HG03097 (cell line): ENCODE measurements around the gene PRR36.
A peak's percentile ranks its signal among the peaks of the same experiment; 100 is the strongest.

Experiments used
- ATAC-seq: cut with Tn5 transposase; IDR thresholded peaks from one replicate; pipeline ENCODE4 v1.9.1; 2021; ENCODE audit not compliant: unreplicated experiment, low FRiP score

Gene PRR36

DNA sequence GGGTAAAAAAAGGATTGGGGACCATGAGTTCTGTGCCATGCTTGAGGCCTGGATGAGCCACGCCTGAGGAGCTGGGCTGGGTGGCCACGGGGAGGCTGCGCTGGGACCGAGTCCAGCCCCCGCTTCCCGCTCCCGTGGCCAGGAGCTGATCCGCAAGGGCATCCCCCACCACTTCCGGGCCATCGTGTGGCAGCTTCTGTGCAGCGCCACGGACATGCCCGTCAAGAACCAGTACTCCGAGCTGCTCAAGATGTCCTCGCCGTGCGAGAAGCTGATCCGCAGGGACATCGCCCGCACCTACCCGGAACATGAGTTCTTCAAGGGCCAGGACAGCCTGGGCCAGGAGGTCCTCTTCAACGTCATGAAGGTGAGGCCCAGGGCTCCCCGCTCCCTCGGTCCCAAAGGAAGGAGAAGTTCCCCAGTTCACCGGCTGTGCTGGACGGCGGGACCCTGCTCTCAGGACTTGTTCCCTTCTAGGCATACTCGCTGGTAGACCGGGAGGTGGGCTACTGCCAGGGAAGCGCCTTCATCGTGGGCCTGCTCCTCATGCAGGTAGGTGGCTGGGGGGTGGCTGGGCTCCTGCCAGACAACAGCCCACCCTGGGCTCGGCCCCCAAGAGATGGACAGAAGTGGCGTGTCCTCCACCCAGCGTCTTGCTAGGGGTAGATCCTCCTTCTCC is 25.3 kb downstream of the PRR36 start:
- no peak for ATAC-seq

DNA sequence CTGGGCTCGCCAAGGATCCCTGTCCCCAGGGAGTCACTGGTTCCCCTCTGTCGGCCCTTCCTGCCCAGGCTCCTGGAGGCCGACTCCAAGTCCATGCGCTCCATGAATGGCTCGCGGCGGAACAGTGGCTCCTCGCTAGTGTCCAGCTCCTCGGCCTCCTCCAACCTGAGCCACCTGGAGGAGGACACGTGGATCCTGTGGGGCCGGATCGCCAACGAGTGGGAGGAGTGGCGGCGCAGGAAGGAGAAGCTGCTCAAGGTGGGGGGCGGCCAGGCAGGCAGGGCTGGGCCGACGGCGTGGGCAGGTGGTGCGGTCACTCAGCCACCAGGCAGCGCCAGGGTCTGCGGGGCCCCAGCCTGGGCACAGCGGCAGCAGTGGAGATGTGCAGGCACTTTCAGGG is 26.5 kb downstream of the PRR36 start:
- ATAC-seq, result no peak

DNA sequence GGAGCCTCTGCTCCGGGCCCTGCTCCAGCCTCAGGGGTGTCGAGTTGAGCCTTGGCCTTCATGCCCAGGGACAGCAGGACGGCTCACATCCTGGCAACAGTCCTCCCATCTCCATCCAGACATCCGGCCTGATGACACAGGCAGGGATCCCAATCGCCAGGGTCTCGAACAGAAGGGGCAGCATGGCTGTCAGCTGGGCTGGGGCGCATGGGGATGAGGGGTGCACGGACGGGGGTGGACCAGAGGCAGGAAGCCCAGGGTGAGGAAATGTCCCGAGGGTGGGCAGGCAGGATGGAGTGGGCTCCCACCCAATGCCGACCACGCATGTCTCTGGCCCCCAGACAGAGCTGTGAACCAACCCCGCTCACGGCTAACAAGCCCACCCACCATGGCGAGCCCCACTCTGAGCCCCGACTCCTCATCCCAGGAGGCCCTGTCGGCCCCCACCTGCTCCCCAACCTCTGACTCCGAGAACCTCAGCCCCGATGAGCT is 28.0 kb downstream of the PRR36 start:
- no peak for ATAC-seq

DNA sequence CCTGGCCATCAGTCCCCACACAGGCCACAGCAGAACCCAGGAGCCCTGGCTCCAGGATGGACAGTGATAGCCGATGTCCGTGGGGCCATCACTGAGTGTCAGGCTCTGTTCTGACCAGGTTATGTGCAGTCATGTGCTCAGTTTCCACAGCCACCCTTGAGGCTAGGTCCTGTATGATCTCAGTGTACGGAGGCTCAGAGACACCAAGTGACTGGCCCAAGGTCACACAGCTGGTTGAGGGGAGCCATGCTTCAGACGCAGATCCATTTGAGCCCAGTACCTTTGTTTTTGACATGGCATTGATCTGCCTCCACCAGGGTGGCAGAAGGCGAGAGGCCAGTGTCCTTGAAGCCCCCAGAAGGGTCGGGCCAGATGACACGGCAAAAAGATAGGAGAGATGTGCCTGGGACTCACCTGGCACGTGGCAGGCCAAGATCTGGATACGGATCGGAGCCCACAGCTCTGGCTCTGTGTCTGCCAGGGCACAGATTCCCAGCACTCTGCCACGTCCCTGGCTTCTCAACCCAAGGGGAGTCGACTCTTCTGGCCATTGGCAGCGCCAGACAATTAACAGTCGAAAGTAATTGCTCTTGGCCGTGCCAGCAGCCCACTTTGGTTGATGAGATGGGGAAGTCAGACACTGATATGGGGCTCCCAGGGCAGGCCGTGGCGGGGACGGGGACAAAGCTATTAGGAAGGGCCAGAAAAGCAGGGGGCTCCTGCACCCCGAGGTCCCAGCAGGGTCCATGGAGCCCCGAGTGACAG is 28.6 kb downstream of the PRR36 start:
- no peak for ATAC-seq

DNA sequence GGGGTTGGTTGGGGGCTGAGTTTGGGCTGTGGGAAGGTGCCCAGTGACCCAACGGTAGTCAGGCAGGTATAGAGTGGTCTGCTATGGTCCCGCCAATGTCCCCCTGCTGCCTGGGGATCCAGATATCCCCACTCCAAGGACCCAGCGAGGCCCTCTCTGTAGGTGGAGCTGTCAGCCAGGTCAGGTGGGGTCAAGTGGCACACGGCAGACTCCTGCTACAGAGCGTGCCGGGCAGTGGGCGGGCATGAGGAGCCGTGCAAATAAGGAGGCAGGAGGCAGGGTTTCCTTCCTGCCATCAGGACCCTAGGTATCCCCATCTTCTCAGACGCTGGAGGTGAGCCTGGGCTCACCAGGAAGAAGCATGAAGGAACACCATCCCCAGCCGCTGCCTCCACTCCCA is 29.2 kb downstream of the PRR36 start:
- ATAC-seq, result no peak

DNA sequence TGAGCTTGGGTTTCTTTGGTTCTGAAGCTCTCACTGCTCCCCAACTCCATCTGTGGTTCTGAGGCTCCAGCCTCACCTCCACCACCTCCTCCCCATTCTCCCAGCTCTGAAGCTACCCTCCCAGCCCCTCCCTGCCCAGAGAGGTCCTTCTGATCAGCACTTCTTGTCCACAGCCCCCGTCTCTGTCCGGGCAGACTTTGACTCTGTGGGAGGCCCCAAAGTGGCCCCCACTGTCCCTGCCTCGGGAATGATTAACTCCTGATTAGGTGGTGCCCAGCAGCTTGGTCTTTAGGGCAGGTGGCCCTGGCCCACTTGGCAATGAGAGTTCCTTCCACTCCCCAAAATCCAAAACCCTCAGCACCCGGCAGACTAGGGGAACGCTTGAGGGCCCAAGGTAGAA is 29.8 kb downstream of the PRR36 start:
- no peak for ATAC-seq

DNA sequence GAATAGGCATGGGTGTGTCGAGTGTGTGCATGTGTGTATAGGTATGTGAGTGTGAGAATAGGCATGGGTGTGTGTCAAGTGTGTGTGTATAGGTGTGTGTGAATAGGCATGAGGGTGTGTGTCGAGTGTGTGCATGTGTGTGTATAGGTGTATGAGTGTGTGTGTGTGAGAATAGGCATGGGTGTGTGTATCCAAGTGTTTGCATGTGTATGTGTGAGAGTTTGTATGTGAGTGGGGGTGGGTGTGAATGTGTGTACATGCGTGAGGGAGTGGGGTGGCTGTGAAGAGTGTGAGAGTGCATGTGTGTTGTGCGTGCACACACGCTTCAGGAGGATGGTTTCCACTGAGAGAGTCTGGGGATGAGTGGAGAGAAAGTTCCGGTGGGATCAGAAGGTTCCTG is 30.7 kb downstream of the PRR36 start:
- no peak for ATAC-seq

DNA sequence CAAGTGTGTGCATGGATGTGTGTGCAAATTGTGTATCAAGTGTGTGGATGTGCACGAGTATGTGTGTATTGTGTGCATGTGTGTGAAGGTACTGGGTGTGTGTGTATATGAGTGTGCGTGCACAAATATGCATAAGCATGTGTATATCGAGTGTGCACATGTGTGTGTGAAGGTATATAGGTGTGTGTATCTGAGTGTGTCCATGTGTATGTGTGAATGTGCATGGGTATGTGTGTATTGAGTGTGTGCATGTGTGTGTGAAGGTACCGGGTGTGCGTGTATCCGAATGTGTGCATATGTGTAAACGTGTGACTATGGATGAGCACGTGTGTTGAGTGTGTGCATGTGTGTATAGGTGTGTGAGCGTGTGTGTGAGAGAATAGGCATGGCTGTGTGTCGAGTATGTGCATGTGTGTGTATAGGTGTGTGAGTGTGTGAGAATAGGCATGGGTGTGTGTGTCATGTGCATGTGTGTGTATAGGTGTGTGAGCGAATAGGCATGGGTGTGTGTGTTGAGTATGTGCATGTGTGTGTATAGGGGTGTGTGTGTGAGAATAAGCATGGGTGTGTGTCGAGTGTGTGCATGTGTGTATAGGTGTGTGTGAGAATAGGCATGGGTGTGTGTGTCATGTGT is 31.4 kb downstream of the PRR36 start:
- no peak for ATAC-seq

DNA sequence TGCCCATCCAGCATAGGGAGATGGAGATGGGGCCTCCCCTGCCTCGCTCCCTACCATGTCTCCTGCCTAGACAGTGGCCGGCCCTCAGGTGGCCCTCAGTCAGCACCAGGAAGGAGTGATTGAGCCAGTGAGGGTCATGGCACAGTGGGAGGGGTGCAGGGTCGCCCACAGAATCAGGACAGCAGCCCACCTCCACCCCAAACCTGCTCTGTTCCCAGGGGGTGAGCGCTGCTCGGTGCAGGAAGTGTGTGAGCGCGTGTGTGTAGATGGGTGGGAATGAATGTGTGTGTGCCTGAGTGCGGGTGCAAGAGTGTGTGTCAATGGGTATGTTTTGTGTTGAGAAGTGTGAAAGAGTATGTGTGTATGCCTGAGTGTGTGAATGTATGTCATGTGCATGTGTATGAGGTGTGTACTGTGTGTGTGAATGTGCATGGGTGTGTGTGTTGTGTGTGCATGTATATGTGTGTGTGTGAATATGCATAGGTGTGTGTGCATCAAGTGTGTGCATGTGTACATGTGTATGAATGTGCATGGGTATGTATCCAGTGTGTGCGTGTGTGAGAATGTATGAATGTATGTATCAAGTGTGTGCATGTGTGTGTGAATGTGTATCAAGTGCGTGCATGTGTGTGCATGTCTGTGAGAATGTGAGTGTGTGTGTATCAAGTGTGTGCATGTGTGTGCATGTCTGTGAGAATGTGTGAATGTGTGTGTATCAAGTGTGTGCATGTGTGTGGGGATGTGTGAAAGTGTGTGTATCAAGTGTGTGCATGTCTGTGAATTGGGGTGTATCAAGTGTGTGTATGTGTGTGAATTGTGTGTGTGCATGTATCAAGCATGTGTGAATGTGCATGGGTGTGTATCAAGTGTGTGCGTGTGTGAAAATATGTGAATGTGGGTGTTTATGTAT is 32.2 kb downstream of the PRR36 start:
- no peak for ATAC-seq

DNA sequence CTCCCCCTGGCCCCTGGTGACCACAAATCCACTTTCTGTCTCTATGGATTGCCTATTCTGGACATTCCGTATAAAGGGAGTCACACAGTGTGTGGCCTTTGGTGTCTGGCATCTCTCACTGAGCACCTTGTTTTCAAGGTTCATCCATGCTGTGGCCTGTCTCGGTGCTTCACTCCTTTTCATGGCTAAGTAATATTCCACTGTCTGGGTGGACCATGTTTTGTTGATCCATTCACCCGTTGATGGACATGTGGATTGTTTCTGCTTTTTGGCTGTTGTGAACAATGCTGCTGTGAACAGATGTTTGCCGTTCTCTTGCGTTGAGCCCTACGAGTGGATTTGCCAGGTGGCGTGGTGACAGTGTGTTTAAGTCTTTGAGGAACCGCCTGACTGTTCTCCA is 33.6 kb downstream of the PRR36 start:
- no peak for ATAC-seq

DNA sequence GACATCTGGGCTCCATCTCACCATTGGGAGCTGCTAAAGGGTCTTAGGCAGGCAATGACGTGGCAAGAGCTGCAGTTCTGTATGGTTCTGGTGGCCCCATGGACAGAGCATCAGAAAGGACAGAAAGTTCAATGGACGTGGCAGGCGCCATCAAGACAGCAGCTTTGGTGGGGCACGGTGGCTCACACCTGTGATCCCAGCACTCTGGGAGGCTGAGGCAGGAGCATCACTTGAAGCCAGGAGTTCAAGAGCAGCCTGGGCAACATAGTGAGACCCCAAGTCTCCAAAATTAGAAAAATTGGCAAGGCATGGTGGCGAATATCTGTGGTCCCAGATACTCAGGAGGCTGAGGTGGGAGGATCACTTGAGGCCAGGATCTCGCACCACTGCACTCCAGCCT is 34.7 kb downstream of the PRR36 start:
- ATAC-seq, result no peak

DNA sequence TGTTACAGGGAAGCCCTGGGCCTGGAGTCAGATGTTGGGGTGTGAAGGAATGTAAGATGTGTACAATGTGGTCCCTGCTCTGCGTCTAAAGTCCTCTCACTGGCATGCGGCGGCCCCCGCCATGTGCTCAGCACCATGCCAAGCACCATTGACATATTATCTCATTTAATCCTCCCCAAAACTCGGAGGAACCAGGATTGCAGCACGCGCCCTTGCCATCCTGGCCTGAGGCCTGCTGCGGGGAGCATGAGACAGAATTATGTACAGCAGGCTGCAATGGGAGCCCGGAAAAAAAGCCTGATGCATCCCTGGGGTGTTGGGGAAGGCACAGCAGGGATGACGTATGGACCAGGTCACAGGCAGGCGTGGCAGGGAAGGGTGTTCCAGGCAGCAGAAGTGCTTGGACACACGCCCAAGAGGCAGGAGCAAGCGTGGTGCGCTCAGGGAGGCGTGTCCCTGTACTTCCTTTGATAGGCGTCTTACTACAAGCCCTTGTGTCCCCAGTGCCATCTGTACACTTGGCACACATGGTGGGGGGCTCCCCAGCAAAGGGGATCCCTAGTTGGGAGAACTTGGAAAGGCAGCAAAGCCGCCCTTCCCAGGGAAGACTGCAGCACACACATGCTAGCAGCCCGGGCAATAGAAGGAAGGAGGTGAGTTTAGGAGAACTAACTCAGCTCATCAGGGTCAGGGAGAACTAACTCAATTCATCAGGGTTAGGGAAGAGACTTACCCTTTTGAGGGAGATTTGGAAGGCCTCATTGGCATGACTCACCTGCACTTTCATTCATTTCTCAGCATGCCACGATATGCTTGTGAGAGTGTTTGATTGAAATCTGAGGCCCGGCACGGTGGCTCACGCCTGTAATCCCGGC is 40.7 kb downstream of the PRR36 start:
- no peak for ATAC-seq

DNA sequence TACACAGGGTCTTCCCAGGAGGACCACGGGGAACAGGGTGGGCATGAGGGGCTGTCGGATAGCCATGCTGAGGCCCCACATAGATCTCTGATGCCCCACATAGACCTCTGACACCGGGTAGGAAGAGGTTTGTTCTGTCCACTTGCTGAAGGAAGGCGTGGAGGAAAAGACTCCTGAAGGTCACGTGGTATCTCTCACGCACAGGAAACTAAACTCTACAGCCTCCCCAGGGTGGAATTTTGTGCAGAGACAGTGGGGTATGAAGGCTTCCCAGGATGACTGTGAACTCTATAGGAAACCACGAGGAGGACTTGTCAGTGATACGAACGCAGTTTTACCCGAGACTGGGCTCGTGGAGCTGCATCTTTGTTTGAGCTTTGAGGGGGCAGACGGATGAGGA is 41.4 kb downstream of the PRR36 start:
- no peak for ATAC-seq

DNA sequence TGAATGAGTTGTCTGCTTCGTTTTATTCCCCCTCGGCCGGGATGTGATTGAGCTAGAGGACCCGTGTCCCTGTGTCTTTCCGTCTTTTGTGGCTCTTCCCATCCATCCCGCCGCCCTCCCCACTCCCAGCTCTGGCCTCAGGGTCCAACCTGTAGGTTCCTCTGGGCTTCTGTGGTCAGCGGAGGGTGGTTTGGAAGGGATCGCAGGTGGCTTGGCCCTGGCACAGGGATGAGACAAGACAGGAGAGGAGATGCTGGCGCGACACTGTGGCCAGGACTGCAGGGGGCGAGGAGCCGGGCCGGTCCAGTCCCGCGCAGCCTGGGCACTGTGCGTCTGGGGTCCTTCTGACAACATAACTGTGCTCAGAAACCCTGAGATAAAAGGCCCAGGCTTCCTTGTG is 42.2 kb downstream of the PRR36 start:
- ATAC-seq, result no peak

DNA sequence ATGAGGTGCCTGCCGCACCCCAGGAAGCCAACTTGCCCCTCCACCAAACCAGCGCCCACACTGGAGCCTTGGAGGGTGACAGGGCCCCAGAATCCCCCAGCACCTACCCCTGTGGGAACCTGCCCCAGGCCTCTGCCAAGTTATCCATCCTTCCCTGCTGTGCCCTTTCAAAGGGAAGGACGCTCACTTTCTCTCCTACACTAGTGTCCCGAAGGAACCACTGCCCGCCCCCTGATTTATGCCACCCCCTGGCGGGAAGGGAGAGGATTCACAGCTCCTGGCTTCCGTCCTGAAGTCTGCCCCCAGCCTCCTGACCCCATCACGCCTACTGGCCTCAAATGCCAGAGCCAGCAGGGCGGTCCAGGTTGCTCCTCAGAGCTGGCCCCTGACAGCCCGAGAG is 42.7 kb downstream of the PRR36 start:
- ATAC-seq, result no peak

DNA sequence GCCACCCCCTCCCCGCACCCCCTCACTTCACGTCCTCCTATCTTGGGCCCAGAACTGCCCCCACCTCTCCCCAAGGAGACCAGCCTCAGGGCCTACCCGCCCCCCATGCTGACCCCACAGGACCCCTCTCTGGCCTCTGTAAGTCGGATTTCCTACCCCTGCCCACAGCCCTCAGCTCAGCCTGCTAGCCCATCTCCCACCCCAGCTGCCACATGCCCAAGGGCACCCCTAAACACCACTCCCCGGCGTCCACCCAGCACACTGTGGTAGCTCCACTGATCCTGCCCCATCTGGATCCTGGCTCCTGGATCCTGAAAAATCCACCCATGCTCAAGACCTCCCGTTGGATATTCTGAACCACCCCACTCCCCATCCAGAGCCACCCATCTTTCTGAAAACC is 43.4 kb downstream of the PRR36 start:
- ATAC-seq, result no peak

DNA sequence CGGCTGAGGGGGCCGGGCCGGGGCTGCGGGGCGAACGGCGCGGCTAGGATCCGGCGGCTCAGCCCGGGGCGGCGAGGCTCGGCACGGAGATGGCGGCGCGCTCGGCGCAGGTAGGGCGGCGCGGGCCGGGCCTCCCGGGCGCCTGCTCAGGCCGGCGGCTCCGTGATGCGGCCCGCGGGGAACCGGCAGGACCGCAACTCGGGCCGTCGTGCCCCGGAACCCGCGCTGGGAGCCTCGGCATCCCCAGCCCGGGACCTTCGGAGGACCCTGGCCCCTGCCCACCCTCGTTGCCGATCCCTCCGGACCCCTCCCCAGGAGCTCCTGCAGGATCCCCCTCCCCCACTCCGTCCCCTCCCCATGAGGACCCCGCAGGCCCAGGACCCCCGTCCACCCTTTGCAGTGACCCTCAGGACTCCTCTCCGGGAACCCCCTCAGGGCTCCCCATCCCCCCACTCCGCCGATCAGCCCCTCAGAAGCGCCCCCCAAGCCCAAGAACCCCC is 43.9 kb downstream of the PRR36 start:
- ATAC-seq, result no peak

DNA sequence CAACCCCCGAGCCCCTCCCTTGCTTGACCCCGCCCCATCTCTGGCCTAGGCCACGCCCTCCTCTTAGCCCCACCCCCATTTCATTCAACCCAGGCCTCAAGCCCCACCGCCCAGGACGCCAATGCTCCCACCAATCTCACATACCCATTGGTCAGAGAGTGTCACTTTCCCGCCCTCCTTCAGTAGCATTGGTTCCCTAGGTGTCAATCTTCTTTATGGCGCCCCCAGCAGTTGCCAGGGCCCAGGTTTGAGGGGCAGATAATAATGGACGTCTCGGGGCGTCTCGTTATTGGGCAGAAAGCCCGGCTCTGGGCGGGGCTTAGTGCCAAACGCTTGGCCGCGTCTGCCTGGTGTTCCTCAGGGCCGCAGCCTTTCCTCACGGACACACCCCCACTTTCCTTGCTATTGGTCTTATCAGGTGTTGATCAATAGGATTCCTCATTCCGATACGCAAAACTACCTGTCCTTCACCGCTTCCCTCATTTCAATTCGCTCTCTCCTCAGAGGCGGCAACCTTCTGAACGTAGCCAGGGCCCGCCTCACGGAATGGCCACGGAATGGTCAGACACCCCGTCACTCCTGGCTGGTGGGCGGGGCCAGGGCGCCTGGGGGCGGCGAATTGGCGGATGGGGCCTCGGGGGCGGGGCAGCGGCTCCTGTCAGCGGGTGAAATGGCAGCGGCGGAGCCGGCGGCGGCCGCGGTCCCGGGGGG is 44.5 kb downstream of the PRR36 start, which contains the start of gene EVI5L:
EVI5L (plus strand) TSS at position 658 of the 711 bp plus-strand sequence. CDS start 16,325 bp downstream, outside the sequence.
- ATAC-seq, result peak; percentile 89

DNA sequence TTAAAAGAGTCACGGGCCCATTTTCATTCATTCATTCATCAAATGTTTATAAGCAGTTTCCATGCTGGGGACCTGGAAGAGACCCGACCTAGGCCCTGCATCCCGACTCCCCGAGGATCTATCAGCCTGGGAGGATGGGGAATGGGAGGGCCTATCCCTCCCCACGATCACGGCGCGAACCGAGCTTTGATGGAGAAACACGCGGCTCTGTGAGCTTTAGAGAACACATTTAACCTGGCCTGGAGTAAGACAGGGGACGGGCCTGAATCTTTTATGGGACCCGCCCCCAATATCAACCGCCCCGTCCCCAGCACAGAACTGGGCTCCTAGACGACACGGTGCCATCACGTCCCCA is 45.0 kb downstream of the PRR36 start:
- ATAC-seq, result no peak
